C4-2B (cell line): ENCODE results near the gene MYH4.

Experiments
- CTCF ChIP-seq: fragments of 450-650 bp; conservative IDR thresholded peaks from 2 replicates; pipeline ENCODE4 v1.5.1; 2017; ENCODE audit warnings: mild to moderate bottlenecking
- ZFX ChIP-seq: fragments of 450-650 bp; IDR thresholded peaks from 2 replicates; pipeline ENCODE4 v1.6.1; 2017

DNA sequence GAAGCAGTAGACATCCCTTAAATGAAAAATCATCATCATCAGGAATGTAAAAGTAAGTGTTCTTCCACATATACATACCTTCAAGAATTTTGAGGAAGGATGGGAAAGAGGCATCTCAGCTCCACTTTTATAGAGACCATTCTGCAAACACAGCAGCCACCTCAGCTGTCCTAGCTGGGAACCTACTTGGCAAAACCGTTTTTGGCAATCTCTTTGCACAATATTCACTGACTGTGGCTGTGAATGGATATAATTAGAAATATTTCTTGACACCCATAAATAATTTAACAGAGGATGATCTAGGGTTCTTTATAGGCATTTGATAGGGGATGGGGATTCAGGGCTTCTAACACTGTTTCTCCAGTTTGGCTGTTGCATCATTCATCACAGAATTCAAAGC, at the start of gene MYH4:
- TF ChIP-seq CTCF (no peak), ZFX (no peak)
